Activated CD8-positive, alpha-beta T cell treated with anti-CD3 and anti-CD28 coated beads for 36 hours (primary cell): ENCODE data around the gene ATL1. TPM values are rescaled to one million over a fixed set of nuclear protein-coding genes. Genes with fewer than 3 reads are reported as not detected.
"Not testable (repeated sequence)": the region's sequence is repeated elsewhere in the genome, so short reads cannot be mapped to it uniquely, and the experiment has no call there.

ENCODE experiments used
- ATAC-seq: fragments of 200-7000 bp; cut with Tn5 transposase; one replicate; pipeline ENCODE4 v1.10.0; 2021; ENCODE audit warnings: mild to moderate bottlenecking, moderate library complexity
- CTCF ChIA-PET: fragments of 350-600 bp; sonication (Branson Sonifier 250); formaldehyde crosslinking; loops from one replicate; lab custom pipeline; 2021; ENCODE audit warnings: antibody characterized with exemption; lab: Charles Lee
- POLR2A ChIA-PET: fragments of 350-600 bp; sonication (Branson Sonifier 250); formaldehyde crosslinking; loops from one replicate; lab custom pipeline; 2021; ENCODE audit warnings: antibody characterized with exemption; lab: Charles Lee
- DNase-seq: peaks from one replicate; pipeline ENCODE4 v3.0.0-alpha.2; 2020
- H3K27ac Mint-ChIP-seq: one replicate; pipeline ENCODE4 v1.8.0; 2021; ENCODE audit warnings: mild to moderate bottlenecking, mixed read lengths
- H3K27me3 Mint-ChIP-seq: one replicate; pipeline ENCODE4 v1.8.0; 2021; ENCODE audit warnings: mixed read lengths
- H3K36me3 Mint-ChIP-seq: one replicate; pipeline ENCODE4 v1.8.0; 2021; ENCODE audit warnings: low read depth, mixed read lengths
- H3K4me1 Mint-ChIP-seq: one replicate; pipeline ENCODE4 v1.8.0; 2021; ENCODE audit warnings: low read depth, mixed read lengths
- H3K4me3 Mint-ChIP-seq: one replicate; pipeline ENCODE4 v1.8.0; 2021; ENCODE audit warnings: mild to moderate bottlenecking, moderate library complexity, mixed read lengths
- H3K9me3 Mint-ChIP-seq: one replicate; pipeline ENCODE4 v1.8.0; 2021; ENCODE audit warnings: mixed read lengths
- CTCF ChIP-seq: fragments of 200-600 bp; IDR thresholded peaks from one replicate; pipeline ENCODE4 v1.8.0; 2022; ENCODE audit warnings: antibody characterized with exemption, mild to moderate bottlenecking
- intact Hi-C: fragments of 100-400 bp; cut with micrococcal nuclease; formaldehyde crosslinking; loops from one replicate; pipeline ENCODE4 v1.10.0; 2022
- total RNA-seq, 2 experiments: library from RNA; stranded (reverse); gene quantifications; one replicate each; pipeline ENCODE4 v1.2.3, GENCODE V29; 2021

Gene ATL1
- total RNA-seq, 2 experiments from 2014 or later: 0.81 to 1.1 TPM

- Mint-ChIP-seq H3K4me3 (no peak overlapping the region), H3K27me3 (no peaks in the 10 kb centered on the region), H3K9me3 (peaks cover 2% of the 10 kb centered on the region), H3K27ac (no peak overlapping the region), H3K36me3 (no peaks in the 10 kb centered on the region), H3K4me1 (peaks cover 3% of the 10 kb centered on the region)
- ChIA-PET CTCF (interaction anchor here (0.8 to 2.9 kb wide), 8 partner anchors 10 to 240 kb away, joined by 3 to 39 read pairs (median 4); no protein-coding TSS in a partner anchor), POLR2A (interaction anchor here (1.1 kb wide), 1 partner anchor 32 kb away, joined by 3 read pairs; no protein-coding TSS in a partner anchor)
- DNase-seq: no peak
- no peak for ATAC-seq
- intact Hi-C loops: no loop called here
- TF ChIP-seq CTCF: no peak
Measured at GRCh38 chr14:50620341-50620740, 60.4 kb downstream of the ATL1 start.

GRCh38 chr14:50622978-50623377 lies 63.0 kb downstream of the ATL1 start:
- ATAC-seq: no peak
- no peaks in the 10 kb centered on the region for H3K36me3 Mint-ChIP-seq
- DNase-seq: no peak
- ChIA-PET CTCF (no interaction called here), POLR2A (no interaction called here)
- H3K4me3 Mint-ChIP-seq: no peak overlapping the region
- no peak for TF ChIP-seq CTCF
- H3K27me3 Mint-ChIP-seq: no peaks in the 10 kb centered on the region
- H3K9me3 Mint-ChIP-seq: no peaks in the 10 kb centered on the region
- intact Hi-C loops: no loop called here
- H3K27ac Mint-ChIP-seq: no peak overlapping the region
- H3K4me1 Mint-ChIP-seq: peaks cover 3% of the 10 kb centered on the region

GRCh38 chr14:50624447-50624846 lies 64.5 kb downstream of the ATL1 start:
- peak; percentile 30 for ATAC-seq
- no peaks in the 10 kb centered on the region for H3K36me3 Mint-ChIP-seq
- POLR2A ChIA-PET: no interaction called here
- CTCF ChIA-PET: interaction anchor here (2.7 kb wide), 1 partner anchor 153 kb away, joined by 8 read pairs; no protein-coding TSS in a partner anchor
- peaks cover 3% of the 10 kb centered on the region for H3K4me1 Mint-ChIP-seq
- no peak overlapping the region for H3K4me3 Mint-ChIP-seq
- no peaks in the 10 kb centered on the region for H3K9me3 Mint-ChIP-seq
- intact Hi-C loops: no loop called here
- no peak overlapping the region for H3K27ac Mint-ChIP-seq
- no peak for TF ChIP-seq CTCF
- no peaks in the 10 kb centered on the region for H3K27me3 Mint-ChIP-seq
- no peak for DNase-seq

GRCh38 chr14:50624947-50625346 lies 65.0 kb downstream of the ATL1 start:
- H3K4me1 Mint-ChIP-seq, H3K27me3 Mint-ChIP-seq, H3K4me3 Mint-ChIP-seq, DNase-seq, POLR2A ChIA-PET, H3K36me3 Mint-ChIP-seq, H3K9me3 Mint-ChIP-seq, intact Hi-C loops, H3K27ac Mint-ChIP-seq, ATAC-seq: not testable (repeated sequence)
- CTCF ChIA-PET: interaction anchor here (2.7 kb wide), 1 partner anchor 153 kb away, joined by 8 read pairs; no protein-coding TSS in a partner anchor

GRCh38 chr14:50631408-50631821 lies 71.5 kb downstream of the ATL1 start:
- ChIA-PET POLR2A (no interaction called here), CTCF (interaction anchor here (0.7 to 2.9 kb wide), 7 partner anchors 12 to 202 kb away, joined by 3 to 12 read pairs (median 3); no protein-coding TSS in a partner anchor)
- DNase-seq (no peak), ATAC-seq (no peak)
- no peak overlapping the region for H3K4me3 Mint-ChIP-seq
- no peaks in the 10 kb centered on the region for H3K27me3 Mint-ChIP-seq
- no peak for TF ChIP-seq CTCF
- no peak overlapping the region for H3K27ac Mint-ChIP-seq
- no peaks in the 10 kb centered on the region for H3K9me3 Mint-ChIP-seq
- peaks cover 4% of the 10 kb centered on the region for H3K36me3 Mint-ChIP-seq
- no peaks in the 10 kb centered on the region for H3K4me1 Mint-ChIP-seq
- intact Hi-C loops: no loop called here
